ENCODE results near the gene DNASE1. TPM values are rescaled to one million over a fixed set of nuclear protein-coding genes. Genes with fewer than 3 reads are reported as not detected.

DNASE1 gene
- total and polyA plus RNA-seq, 4 donors, result 0.77 to 11.6 (median 6.2) TPM

DNA sequence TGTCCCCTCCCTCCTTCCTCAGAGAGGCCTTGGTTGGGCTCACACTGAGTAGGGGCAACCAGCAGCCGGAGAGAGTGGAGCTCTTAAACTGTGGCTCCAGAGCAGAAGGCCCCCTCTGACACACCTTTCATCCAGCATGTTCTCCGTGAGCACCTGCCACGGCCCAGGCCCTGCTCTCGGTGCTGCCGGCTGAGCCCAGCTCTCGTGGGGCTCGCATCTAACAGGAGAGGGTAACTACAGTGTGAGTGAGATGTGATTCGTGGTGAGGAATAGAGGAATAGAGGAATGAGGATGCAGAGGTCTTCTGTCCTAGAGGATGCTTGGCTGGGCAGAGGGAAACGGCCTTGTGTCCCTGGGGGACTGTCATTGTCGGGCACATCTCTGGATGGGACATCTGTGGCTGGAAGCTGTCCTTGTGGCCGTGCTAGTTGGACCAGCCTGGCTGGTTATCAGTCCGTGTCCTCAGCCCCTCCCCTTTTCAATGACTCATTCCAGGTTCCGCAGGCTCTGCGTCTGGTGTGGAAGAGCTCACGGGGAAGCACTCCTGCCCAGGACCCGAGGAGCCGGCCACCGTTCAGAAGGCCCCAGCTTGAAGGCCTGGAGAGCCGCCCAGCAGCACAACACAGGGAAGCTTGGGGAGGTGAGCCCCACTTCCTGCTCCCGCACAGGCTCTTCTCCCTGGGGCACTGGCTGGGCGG lies 11.9 kb upstream of the DNASE1 start:
- Histone ChIP-seq H3K4me3 (ENCODE audit: low read depth in 1 of 3, low read length in 3 of 3) (no peak overlapping the region), H3K4me1 (ENCODE audit: control insufficient read depth in 4 of 4, insufficient read depth in 4 of 4, low read length in 3 of 4) (peaks cover 0 to 11% (median 5%) of the 10 kb centered on the region in 4 donors), H3K9me3 (ENCODE audit: control insufficient read depth in 4 of 4, low read length in 3 of 4) (no peaks in the 10 kb centered on the region), H3K27me3 (ENCODE audit: control insufficient read depth in 4 of 4, insufficient read depth in 4 of 4, low read length in 3 of 4) (no peaks in the 10 kb centered on the region), H3K36me3 (ENCODE audit: control insufficient read depth in 4 of 4, insufficient read depth in 3 of 4, low read depth in 1 of 4, low read length in 3 of 4) (peaks cover 0 to 8% (median under 1%) of the 10 kb centered on the region in 4 donors), H3K27ac (ENCODE audit: low read depth in 1 of 2, low read length in 2 of 2) (no peak overlapping the region), H3K9ac (ENCODE audit: low read depth in 1 of 2, low read length in 2 of 2) (no peak overlapping the region)
- no peak for DNase-seq (ENCODE audit: low spot score)
- TF ChIP-seq RAD21 (IDR thresholded peaks at IDR 0.05), result no peak
- TF ChIP-seq GABPA (IDR thresholded peaks at IDR 0.05 in 1 of 2, conservative IDR thresholded peaks at IDR 0.05 in 1 of 2), result no peak
- TF ChIP-seq SP1 (IDR thresholded peaks at IDR 0.05), result no peak
- no peak for TF ChIP-seq JUND (IDR thresholded peaks at IDR 0.05)
- TF ChIP-seq RXRA (IDR thresholded peaks at IDR 0.05), result no peak
- no peak for TF ChIP-seq HNF4A (conservative IDR thresholded peaks at IDR 0.05)
- no peak for TF ChIP-seq FOXA1 (IDR thresholded peaks at IDR 0.05)
- TF ChIP-seq, protein P1, sequence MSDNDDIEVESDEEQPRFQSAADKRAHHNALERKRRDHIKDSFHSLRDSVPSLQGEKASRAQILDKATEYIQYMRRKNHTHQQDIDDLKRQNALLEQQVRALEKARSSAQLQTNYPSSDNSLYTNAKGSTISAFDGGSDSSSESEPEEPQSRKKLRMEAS (IDR thresholded peaks at IDR 0.05), result no peak
- TF ChIP-seq, protein P2, sequence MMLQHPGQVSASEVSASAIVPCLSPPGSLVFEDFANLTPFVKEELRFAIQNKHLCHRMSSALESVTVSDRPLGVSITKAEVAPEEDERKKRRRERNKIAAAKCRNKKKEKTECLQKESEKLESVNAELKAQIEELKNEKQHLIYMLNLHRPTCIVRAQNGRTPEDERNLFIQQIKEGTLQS (IDR thresholded peaks at IDR 0.05), result no peak
- TF ChIP-seq FOXA2 (IDR thresholded peaks at IDR 0.05), result no peak
- no peak for TF ChIP-seq TAF1 (conservative IDR thresholded peaks at IDR 0.05)
- TF ChIP-seq, protein P3, sequence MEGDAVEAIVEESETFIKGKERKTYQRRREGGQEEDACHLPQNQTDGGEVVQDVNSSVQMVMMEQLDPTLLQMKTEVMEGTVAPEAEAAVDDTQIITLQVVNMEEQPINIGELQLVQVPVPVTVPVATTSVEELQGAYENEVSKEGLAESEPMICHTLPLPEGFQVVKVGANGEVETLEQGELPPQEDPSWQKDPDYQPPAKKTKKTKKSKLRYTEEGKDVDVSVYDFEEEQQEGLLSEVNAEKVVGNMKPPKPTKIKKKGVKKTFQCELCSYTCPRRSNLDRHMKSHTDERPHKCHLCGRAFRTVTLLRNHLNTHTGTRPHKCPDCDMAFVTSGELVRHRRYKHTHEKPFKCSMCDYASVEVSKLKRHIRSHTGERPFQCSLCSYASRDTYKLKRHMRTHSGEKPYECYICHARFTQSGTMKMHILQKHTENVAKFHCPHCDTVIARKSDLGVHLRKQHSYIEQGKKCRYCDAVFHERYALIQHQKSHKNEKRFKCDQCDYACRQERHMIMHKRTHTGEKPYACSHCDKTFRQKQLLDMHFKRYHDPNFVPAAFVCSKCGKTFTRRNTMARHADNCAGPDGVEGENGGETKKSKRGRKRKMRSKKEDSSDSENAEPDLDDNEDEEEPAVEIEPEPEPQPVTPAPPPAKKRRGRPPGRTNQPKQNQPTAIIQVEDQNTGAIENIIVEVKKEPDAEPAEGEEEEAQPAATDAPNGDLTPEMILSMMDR (IDR thresholded peaks at IDR 0.05; ENCODE audit: low read depth, low read length, missing input control), result no peak
- WGBS, result 90% methylated on average over 21 of the region's 21 CpGs

DNA sequence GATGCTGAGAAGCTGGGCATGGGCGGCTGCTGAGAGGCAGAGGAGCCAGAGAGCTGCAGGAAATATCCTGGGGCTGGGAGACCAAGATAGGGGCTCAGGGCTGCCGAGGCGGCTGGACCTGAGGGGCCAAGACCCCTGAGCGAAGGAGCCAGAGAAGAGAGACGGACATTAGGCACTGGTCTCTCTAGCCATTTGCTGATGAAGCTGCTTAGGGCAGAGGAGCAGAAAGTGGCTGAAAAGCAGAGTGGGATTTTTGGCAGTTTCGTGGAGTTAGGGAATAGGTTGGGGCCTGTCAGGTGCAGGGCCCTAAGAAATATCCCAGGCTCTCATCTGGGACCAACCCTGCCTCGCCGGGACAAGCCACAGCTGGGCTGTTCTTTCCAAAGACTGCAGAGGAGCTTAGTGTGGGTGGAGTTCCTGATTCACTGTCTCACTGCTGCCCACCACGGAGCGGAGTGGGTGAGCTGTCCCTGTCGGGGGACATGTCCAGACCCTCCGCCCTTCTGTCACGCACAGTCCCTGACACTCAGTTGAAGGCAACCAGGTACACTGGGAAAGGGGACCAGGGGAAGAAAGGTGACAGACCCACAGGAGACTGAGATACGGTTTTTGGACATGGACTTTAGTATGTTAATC lies 11.3 kb upstream of the DNASE1 start:
- H3K27me3 ChIP-seq (ENCODE audit: control insufficient read depth in 4 of 4, insufficient read depth in 4 of 4, low read length in 3 of 4), result no peaks in the 10 kb centered on the region
- H3K9ac ChIP-seq (ENCODE audit: low read depth in 1 of 2, low read length in 2 of 2), result no peak overlapping the region
- WGBS, result 97% methylated on average over 14 of the region's 14 CpGs
- H3K4me1 ChIP-seq (ENCODE audit: control insufficient read depth in 4 of 4, insufficient read depth in 4 of 4, low read length in 3 of 4), result peaks cover 0 to 8% (median 3%) of the 10 kb centered on the region in 4 donors
- no peak for DNase-seq (ENCODE audit: low spot score)
- H3K36me3 ChIP-seq (ENCODE audit: control insufficient read depth in 4 of 4, insufficient read depth in 3 of 4, low read depth in 1 of 4, low read length in 3 of 4), result peaks cover 0 to 8% (median under 1%) of the 10 kb centered on the region in 4 donors
- no peak overlapping the region for H3K27ac ChIP-seq (ENCODE audit: low read depth in 1 of 2, low read length in 2 of 2)
- TF ChIP-seq GABPA (IDR thresholded peaks at IDR 0.05 in 1 of 2, conservative IDR thresholded peaks at IDR 0.05 in 1 of 2), result no peak
- TF ChIP-seq FOXA2 (IDR thresholded peaks at IDR 0.05), result no peak
- TF ChIP-seq, protein P4, sequence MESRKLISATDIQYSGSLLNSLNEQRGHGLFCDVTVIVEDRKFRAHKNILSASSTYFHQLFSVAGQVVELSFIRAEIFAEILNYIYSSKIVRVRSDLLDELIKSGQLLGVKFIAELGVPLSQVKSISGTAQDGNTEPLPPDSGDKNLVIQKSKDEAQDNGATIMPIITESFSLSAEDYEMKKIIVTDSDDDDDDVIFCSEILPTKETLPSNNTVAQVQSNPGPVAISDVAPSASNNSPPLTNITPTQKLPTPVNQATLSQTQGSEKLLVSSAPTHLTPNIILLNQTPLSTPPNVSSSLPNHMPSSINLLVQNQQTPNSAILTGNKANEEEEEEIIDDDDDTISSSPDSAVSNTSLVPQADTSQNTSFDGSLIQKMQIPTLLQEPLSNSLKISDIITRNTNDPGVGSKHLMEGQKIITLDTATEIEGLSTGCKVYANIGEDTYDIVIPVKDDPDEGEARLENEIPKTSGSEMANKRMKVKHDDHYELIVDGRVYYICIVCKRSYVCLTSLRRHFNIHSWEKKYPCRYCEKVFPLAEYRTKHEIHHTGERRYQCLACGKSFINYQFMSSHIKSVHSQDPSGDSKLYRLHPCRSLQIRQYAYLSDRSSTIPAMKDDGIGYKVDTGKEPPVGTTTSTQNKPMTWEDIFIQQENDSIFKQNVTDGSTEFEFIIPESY (IDR thresholded peaks at IDR 0.05), result no peak
- TF ChIP-seq SP1 (IDR thresholded peaks at IDR 0.05), result no peak
- TF ChIP-seq, protein P3 (IDR thresholded peaks at IDR 0.05; ENCODE audit: low read depth, low read length, missing input control), result no peak
- TF ChIP-seq RXRA (IDR thresholded peaks at IDR 0.05), result no peak
- TF ChIP-seq FOXA1 (IDR thresholded peaks at IDR 0.05), result no peak
- TF ChIP-seq YY1 (IDR thresholded peaks at IDR 0.05), result no peak
- TF ChIP-seq JUND (IDR thresholded peaks at IDR 0.05), result no peak
- no peak for TF ChIP-seq RAD21 (IDR thresholded peaks at IDR 0.05)
- TF ChIP-seq, protein P2 (IDR thresholded peaks at IDR 0.05), result no peak
- TF ChIP-seq HNF4G (IDR thresholded peaks at IDR 0.05), result no peak
- no peak overlapping the region for H3K4me3 ChIP-seq (ENCODE audit: low read depth in 1 of 3, low read length in 3 of 3)
- H3K9me3 ChIP-seq (ENCODE audit: control insufficient read depth in 4 of 4, low read length in 3 of 4), result no peaks in the 10 kb centered on the region
